Stomach (tissue), 4 donors: ENCODE results near the gene KDELR3.

Source experiments
- EP300 ChIP-seq: sonication (generic); formaldehyde crosslinking; IDR thresholded peaks from one replicate; pipeline ENCODE4 v1.6.1; 2017; ENCODE audit warnings: antibody characterized with exemption
- POLR2A ChIP-seq, 4 donors: fragments of 450-650 bp; IDR thresholded peaks; one replicate each; pipeline ENCODE4 v1.6.1; 2016; ENCODE audit warnings: antibody characterized with exemption in 4 of 4, control low read depth in 2 of 4, mild to moderate bottlenecking in 1 of 4, moderate library complexity in 1 of 4
- TF ChIP-seq, protein P1 (sequence below), 7 experiments: fragments of 450-650 bp in 4 of 7; fragments of 200-600 bp in 3 of 7; sonication (generic) in 3 of 7; IDR thresholded peaks; one replicate each; pipeline ENCODE4 v1.5.1; 2016 to 2019; ENCODE audit warnings: antibody characterized with exemption in 7 of 7, control low read depth in 2 of 7, mild to moderate bottlenecking in 1 of 7

DNA sequence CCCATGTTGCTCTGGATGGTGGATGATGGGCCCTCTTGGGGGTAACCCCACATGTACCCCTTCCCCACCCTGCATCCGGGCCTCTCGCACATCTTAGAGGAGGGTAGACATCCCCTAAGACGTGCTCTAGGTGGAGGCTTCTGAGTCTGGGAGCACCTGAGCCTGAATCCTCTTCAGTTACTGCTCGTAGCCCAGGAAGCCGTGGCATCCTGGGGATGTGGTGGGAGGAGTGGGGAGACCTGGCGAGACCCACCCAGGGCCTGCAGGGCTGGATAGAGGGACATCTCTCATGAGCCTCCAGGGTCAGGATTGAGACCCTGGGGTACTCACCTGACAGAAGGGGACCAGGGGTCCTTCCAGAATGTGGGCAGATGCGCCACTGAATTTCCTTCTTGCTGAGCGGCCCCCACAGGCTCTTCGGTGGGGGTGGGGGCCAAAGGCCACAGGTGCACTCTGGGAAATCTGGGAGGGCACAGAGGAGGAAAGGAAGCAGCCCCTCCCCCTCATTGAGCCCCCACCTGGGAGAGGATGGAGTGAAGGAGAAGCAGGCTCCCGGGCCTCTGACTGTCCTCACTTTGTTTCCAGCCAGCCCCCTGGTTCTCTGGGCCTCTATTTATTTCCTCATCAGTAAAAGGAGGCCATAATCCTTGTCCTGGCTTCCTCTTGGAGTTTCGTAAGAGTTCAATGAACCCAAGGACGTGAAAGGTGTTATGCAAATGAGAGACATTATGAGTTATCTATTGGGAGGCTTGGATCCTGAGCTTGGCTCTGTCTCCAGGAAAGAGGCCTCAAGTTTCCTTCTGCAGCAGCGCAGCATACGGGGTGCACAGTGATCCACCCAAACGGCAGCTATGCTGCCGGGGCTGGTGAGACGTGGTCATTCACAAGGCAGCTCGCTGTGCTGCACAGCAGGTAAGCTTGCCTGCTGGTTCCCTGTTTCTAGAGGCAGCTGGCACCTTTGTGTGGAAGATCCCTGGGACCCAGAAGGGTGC lies 44.1 kb upstream of the KDELR3 start:
- TF ChIP-seq, protein P1, sequence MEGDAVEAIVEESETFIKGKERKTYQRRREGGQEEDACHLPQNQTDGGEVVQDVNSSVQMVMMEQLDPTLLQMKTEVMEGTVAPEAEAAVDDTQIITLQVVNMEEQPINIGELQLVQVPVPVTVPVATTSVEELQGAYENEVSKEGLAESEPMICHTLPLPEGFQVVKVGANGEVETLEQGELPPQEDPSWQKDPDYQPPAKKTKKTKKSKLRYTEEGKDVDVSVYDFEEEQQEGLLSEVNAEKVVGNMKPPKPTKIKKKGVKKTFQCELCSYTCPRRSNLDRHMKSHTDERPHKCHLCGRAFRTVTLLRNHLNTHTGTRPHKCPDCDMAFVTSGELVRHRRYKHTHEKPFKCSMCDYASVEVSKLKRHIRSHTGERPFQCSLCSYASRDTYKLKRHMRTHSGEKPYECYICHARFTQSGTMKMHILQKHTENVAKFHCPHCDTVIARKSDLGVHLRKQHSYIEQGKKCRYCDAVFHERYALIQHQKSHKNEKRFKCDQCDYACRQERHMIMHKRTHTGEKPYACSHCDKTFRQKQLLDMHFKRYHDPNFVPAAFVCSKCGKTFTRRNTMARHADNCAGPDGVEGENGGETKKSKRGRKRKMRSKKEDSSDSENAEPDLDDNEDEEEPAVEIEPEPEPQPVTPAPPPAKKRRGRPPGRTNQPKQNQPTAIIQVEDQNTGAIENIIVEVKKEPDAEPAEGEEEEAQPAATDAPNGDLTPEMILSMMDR (IDR thresholded peaks at IDR 0.05), result no peak
- no peak for TF ChIP-seq EP300
- TF ChIP-seq POLR2A (IDR thresholded peaks at IDR 0.05), result no peak
